ENCODE measurements around the gene ANTXR1.
"Not testable (repeated sequence)": the region's sequence is repeated elsewhere in the genome, so short reads cannot be mapped to it uniquely, and the experiment has no call there.

DNA sequence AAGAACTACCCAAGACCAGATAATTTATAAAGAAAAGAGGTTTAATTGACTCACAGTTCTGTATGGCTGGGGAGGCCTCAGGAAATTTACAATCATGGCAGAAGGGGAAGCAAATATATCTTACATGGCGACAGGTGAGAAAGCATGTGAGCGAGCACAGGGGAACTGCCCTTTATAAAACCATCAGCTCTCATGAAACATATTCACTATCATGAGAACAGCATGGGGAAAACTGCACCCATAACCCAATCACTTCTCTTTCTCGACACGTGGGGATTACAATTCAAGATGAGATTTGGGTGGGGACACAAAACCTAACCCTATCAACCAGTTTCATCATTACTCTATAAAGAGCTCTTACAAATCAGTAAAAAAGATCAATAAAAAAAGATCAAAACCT lies 222.9 kb downstream of the ANTXR1 start:
- TF ChIP-seq, protein P1, sequence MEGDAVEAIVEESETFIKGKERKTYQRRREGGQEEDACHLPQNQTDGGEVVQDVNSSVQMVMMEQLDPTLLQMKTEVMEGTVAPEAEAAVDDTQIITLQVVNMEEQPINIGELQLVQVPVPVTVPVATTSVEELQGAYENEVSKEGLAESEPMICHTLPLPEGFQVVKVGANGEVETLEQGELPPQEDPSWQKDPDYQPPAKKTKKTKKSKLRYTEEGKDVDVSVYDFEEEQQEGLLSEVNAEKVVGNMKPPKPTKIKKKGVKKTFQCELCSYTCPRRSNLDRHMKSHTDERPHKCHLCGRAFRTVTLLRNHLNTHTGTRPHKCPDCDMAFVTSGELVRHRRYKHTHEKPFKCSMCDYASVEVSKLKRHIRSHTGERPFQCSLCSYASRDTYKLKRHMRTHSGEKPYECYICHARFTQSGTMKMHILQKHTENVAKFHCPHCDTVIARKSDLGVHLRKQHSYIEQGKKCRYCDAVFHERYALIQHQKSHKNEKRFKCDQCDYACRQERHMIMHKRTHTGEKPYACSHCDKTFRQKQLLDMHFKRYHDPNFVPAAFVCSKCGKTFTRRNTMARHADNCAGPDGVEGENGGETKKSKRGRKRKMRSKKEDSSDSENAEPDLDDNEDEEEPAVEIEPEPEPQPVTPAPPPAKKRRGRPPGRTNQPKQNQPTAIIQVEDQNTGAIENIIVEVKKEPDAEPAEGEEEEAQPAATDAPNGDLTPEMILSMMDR (optimal IDR thresholded peaks at IDR 0.05 in 1 of 3, IDR thresholded peaks at IDR 0.05 in 1 of 3, conservative IDR thresholded peaks at IDR 0.05 in 1 of 3; ENCODE audit: extremely low read depth in 1 of 3, insufficient read depth in 2 of 3, low read length in 3 of 3) = not testable (repeated sequence)
- TF ChIP-seq EZH2 (IDR thresholded peaks at IDR 0.05; ENCODE audit: low read length) = not testable (repeated sequence)

All from keratinocyte (primary cell).